NCI-H774 (cell line): Measurements from ENCODE around the gene PRSS58.

ENCODE experiments used
- DNase-seq: peaks from one replicate; lab custom pipeline; 2025; lab: John Stamatoyannopoulos, UW

The PRSS58 gene, protein sequence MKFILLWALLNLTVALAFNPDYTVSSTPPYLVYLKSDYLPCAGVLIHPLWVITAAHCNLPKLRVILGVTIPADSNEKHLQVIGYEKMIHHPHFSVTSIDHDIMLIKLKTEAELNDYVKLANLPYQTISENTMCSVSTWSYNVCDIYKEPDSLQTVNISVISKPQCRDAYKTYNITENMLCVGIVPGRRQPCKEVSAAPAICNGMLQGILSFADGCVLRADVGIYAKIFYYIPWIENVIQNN

DNA sequence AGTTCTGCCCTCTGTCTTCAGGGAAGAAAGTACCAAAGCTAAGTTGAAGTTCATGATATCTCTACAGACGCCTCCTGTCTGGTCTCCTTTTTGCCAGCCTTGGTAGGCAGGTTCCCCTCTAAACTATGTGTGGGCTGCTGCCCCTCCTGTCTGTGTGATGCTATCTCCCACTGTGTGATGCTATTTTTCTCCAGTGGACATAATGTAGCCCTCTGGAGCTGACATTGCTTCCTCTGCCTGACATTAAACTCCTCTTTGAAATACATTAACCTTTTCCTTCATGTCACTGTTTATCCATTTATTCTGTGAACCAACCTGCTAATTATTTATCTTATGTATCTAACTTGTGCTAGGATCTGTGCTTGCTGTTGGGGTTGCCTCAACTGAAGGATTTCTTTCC, at the start of gene PRSS58:
PRSS58 (minus strand) TSS at position 101 of the 400 bp plus-strand sequence. CDS start 351 bp downstream, outside the sequence.
- DNase-seq, result no peak

DNA sequence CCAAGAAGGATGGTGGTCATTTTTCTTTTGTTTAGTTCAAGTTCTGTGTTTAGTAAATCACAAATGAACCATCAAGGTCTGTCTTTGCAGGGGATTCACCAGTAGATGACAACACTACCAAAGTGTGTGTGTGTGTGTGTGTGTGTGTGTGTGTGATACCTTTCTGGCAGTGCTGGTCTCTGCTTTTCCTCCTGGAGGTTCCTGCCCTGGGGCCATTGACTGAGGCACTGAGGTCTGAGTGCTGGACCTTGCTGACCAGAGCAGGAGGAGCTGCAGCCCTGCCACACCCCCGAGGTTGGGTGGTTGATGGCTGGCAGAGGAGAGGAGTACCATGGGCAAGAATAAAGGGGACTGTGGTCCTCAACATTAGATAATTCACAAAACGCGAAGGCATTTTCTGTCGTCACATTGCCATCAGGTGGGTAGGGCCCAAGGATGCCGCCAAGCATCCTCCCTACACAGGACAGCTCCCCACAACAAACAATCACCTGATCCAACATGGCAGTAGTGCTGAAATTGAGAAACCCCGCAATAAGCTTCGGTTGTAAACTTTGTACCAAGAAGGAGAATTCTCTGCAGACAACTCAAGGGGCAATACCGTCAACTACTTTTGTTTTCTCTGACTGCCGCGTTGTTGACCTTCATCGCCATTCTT, 49.5 kb upstream of the PRSS58 start:
- no peak for DNase-seq

DNA sequence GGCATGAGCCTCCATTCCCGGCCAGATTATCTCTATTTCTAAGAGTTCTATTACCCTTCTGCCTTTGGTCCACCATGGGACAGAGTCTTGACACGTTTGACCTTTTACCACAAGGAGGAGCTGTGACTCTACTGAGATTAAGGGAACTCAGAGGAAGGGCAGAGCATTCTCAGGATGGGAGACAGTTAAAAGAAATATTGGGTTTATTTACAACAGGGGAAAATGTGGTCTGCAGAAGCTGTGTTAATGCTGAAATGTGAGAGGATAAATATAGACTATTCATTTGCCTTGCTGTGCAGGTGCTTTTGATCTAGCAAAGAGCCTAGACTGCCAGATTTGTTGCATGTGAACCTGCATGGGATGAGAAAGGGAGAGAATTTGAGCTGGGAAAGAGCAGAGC, 45.8 kb upstream of the PRSS58 start:
- no peak for DNase-seq

DNA sequence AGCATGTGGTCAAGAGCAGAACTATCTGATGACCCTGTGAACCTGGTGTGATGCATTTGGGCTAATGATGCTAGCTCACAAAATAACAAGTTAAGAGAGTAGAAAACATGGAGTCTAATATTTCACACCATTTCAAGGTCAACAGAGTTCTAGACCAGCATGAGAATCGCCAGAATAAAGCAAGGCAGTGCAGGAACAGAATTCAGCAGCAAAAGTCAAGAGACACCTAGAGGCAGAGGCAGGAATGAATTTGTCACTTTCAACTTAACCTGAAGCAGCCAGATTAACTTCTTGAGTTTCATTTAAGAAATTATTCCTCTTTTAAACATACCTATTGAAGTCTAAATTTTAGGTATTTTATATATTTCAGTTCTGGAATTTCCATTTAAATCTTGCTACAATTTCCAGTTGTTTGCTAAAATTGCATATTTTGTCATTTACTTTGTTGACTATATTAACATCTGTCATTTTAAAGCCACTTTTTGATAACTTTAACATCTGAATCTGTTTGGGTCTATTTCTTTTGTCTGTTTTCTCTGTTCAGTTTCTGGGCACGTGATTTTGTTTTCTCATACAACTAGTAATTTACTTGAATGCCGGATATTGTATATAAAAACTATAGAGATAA, 44.2 kb upstream of the PRSS58 start:
- no peak for DNase-seq

DNA sequence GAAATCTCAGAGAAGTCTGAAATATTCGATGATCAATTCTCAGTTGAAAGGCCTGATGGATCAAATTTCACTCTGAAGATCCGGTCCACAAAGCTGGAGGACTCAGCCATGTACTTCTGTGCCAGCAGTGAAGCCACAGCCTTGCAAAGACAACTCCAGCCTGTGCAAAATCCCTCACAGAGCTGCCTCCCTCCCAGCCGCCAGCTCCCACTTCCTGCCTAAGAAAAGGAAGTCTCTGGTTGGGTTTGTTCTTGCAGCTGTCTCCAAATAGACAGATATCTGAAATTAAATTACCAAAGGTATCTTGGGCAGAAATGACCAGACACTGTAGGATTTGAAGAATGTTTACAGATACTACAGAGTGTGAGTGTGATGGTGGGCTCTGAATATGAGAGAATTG, 43.4 kb upstream of the PRSS58 start:
- no peak for DNase-seq

DNA sequence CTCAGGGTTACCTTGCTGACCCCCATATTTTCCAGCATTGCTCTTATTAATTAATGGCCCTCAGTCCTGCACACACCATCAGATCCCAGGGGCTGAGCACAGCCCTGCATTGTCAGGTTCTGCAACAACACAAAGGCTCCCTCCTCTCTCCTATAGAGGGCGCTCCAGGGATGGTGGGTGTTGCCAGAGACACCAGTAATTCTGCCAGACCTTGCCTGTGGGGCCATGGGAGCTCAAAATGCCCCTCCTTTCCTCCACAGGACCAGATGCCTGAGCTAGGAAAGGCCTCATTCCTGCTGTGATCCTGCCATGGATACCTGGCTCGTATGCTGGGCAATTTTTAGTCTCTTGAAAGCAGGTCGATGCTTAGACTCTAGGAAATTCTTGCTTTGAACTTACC, 42.8 kb upstream of the PRSS58 start:
- no peak for DNase-seq

DNA sequence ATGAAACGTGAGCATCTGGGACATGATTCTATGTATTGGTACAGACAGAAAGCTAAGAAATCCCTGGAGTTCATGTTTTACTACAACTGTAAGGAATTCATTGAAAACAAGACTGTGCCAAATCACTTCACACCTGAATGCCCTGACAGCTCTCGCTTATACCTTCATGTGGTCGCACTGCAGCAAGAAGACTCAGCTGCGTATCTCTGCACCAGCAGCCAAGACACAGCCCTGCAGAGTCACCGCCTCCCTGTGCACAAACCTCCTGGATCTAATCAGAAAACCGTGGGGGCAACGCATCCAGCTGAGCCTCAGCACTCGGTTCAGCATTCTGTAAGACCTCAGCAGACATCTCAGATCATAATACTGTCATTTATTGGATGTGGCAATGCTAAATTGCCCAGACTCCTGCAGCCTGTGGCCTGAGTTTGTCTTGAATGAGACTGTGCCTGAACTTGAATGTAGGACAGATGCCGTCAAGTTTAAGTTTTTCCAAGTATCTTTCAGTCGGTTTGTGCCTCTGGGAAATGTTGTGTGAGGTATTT, 41.5 kb upstream of the PRSS58 start:
- no peak for DNase-seq

DNA sequence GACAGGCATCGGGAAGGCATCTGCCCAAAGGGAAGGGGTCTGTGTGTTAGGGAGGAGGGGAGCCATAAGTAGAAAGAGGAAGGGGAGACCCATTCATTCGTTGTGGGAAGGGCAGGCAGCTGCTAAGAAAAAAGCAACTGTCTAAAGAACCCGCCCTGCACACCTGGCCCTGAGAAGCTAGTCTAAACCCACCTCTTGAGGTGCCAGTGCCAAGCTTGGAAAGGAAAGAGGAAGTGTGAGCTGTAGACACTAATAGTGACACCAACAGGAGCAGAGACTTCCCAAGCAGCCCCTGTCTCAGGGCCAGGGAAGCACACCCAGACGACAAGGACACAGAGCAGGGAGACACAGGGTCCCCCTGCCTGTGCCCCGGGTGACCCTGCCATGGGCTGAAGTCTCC, 40.8 kb upstream of the PRSS58 start:
- DNase-seq, result no peak

DNA sequence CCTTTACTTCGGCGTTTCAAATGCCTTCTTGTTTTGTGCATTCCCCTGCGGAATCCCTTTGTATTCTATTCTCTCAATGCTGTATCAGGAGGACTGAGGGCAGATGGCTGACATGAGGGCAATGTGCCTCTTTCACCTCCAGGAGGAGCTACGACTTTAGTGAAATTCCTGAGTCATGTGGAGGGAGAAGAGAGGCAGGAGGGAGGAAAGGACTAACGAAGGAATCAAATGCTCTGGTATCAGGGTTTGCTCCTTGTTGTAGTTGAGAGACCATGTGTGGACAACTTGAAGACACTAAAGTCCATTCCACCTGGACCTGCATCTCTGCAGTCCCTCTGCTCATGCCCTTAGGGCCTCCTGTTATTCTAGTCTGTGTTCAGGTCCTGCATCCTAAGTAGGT, 40.2 kb upstream of the PRSS58 start:
- no peak for DNase-seq

DNA sequence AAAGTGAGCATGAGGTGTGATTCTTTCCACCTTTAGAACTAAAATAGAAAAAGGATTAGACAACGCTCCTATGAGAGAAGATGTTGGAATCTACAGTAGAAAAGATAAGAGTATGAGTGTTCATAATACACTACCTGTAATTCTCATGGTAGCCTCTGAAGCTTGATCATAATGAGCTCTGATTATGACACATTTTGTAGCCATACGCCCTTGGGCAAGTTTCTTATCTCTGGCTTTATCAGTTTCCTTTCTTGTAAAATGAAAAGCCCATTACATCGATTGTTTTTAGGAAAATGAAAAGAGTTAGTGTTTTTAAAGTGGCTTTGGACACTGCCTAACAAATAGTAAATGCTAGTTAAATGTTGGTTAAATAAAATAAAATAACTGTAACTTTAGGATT, 22.4 kb upstream of the PRSS58 start:
- DNase-seq, result no peak

DNA sequence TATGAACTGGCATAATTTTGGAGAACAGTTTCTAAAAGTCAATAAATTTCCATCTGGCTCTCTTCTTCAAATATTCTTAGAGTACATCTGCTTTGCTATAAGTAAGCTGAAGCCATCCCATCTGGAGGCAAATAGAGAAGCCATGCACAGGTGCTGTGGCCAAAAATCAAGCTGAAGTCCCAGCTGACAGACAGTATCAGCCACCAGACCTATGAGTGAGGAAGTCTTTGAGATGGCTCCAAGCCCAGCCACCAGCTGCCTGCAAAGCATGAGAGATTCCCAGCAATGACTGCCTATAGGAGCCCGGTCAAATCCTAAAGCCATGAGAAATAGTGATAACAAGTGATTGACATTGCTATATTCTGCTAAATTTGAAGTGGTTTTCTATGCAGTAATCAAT, 21.7 kb upstream of the PRSS58 start:
- DNase-seq, result no peak

DNA sequence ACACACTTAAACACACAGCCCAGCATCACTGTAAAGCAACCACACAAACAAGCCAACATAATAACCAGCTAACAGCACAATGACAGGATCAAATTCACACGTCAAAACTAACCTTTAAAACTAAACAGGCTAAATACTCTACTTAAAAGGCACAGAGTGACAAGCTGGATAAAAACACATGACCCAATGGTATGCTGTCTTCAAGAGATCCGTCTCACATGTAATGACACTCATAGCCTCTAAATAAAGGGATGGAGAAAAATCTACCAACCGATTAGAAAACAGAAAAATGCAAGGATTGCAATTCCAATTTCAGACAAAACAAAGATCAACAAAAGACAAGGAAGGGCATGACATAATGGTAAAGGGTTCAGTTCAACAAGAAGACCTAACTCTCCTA, 17.2 kb upstream of the PRSS58 start:
- no peak for DNase-seq

DNA sequence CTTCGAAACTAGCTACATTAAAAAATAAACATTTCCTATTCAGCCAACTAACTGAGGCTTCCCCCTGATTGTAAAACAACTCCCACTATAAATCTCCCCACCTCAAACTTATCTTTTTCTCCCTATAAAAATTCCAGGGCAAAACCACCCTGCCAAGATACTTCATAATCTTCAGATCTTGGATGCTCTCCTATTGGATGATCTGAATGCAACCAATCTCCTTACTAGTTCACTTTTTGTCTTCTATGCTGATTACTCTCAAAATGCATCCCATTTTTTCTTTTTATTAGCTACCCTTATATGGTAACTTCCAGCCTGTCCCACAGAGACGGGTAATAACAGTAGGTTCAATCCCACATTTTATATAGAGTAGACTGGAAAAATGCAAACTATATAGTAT, 15.0 kb upstream of the PRSS58 start:
- DNase-seq, result no peak

DNA sequence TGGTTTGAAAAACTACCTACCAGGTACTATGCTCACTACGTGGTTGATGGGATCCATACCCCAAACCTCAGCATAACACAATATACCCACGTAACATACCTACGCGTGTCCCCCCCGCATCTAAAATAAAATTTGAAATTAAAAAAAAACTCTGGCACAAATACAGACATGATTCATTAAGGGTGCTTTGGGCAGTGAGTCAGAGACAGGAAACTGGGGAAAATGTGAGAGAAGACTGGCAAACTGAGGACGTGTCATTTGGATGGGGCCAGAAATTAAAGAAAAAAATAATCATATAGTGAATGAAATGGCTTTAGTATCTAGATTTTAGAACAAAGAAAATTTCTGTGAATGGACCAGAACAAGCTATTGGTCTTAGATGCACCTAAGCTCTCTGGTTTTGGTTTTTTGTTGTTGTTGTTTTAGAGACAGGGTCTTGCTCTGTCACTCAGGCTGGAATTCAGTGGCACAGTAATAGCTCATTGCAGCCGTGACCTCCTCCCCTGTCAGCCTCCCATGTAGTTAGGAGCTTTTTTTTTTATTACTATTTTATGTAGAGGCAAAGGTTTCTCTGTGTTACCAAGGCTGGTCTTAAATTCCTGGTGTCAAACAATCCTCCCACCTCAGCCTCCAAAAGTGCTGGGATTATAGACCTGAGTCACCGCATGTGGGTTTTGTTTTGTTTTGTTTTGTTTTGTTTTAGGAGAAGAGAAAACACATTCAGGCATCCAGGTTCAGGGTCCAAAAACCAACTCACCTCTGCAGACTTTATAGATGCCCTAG, 5.9 kb upstream of the PRSS58 start:
- DNase-seq, result no peak

DNA sequence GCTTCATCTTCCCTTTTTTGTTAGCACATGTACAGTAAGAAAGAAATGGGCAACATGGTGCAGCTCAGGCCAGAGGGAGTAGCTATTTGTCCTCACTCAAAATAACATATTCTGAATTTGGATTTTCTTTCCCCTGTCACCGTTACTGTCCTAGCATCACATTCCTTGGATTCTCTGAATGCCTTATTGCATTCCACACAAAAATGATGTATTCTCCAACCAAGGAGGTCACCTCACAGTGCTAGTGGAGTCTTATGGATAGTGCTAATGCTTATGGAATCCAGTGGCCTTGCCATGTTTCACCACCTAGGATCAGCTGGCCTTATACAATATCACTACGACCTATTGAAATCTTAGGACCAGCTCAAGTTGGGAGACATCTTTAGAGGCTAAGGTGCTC, 7.2 kb downstream of the PRSS58 start:
- DNase-seq, result no peak

DNA sequence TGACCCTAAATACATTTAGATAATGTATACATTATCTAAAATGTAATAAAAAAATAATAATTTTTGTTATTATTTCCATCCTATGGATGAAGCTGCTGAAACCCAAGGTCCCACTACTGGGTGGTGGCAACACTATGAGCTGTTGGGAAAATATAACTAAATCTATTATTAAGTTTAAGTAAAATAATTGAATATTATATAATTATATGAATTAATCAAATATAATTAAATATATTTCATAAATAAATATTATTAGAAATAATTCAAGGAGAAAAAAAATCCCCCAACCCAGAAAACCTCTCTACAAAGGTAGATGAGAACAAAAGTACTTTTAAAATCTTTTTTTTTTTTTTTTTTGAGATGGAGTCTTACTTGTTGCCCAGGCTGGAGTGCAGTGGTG, 7.9 kb downstream of the PRSS58 start:
- DNase-seq, result no peak

DNA sequence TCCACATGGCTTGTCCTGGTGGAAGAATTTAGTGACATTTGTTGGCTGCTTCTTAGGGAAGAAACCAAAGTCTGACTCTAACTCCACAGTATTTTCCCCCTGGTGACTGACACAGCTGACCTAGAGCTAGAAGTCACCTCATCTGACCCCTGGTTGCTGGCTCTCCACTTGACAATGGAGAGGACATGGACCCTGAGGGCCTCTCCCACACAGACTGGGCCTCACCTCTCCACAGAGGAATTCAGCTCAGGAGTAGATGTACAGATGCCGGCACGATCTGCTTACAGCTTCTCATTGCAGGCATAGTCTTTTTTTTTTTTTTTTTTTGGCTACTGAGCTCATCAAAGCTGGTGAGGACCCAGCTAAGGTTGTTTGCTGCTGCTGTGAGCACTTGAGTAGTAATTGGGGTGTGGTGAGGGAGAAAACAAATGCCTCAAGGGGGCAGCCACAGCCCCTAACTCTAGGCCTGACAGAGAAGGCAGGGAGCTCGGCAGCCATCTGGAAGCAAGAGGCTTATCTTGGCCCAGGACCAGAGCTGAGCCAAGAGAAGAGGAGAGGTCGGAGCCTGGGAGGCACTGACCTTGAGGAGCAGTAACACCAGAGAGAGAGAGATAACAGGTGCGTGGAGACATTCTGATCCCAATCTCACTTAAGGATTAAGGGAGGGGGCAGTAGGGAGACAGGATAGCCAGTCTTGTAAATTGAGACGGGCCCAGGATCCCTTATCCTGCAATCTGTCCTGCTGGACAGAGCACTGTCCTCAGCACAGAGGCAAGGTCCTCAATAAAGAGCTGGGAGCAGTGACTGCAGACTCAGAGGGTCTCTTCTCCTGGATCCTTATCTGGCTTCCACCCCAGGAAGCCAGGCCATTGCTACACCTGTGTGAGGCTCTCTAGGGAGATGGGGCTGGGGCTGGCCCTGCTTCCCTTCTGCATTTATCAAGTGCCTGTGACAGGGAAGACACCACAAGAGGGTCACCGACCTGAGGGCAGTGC, 9.4 kb downstream of the PRSS58 start:
- DNase-seq, result no peak

DNA sequence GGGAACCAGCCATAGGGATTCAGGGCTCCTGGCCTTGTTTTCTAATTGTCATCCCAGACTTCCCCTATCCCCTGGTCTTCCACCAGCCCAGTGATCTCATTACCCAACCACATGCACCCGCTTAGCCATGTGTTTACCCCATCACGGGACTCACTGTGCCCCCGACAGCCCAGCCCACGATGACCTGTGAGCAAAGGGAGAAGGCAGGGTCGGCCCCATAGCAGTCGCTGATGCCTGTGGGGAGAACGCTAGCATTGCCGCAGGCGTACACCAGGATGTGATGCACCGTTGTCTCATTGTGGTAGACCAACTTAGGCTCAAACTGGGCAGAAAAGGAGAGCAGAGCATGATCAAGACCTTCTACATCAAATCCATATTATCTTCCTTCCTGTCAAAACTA, 14.0 kb downstream of the PRSS58 start:
- DNase-seq, result no peak

DNA sequence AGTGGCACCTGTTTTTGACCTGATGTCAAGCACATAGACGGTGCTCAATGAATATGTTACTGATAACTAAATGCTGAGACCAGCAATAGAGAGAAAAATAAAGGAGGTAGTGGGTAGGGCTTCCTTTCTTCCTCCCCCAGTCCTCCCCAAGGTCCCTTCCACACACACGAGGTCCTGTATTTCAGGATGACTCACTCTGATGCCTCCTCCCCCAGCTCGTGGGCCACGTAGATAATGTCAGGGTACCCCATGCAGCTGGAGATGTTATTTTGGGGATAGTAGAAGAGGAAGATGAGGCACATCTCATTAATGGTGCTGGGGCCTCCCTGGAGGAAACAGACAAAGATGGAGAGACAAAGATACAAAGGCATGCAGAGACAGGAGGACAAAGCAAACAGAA, 17.3 kb downstream of the PRSS58 start:
- no peak for DNase-seq

DNA sequence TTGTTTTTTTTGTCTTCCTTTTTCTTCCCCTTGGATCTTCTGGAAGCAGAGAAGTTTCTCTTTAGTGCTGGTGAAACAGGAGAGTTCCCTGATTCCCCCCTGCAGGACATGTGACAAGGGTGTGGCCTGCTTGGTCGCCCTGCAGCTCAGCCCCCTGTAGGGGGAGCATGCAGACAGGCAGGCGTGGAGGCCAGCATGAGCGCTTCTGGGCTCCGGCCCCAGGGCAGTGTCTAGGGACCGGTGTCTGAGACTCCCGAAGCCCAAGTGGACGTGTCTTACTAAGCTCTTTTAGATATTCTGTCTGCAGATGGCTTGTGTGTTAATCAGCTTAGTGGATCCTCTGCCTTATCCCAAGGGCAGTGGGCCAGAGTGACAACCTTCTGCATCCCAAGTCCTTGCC, 26.1 kb downstream of the PRSS58 start:
- DNase-seq, result no peak

DNA sequence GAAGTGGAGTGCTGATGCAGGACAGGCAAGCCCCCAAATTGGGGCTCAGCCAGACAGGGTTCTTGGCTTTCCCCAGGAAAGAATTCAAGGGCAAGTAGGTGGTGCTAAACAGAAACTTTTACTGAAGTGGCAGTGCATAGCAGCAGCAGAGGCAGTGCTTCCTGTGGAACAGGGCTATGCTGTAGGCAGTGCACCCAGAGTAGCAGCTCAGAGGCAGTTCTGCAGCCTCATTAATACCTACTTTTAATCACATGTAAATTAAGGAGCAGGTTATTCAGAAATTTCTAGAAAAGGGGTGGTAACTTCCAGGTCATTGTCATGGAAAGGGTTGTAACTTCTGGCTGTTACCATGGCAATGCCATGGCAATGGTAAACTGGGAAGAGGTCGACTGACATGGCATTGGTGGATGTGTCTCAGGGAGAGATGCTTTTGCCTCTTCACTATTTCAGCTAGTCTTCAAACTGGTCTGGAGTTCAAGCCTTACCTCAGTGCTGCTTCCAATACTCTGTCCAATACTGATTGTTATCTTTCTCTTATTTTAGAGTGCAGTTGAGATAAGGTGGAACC, 29.2 kb downstream of the PRSS58 start:
- no peak for DNase-seq
